ENCODE results near the gene GSTP1.
"Not testable (repeated sequence)": the region's sequence is repeated elsewhere in the genome, so short reads cannot be mapped to it uniquely, and the experiment has no call there.

The GSTP1 gene

GRCh38 chr11:67583247-67584204, at the start of gene GSTP1:
TSS of gene GSTP1 (plus strand) at chr11:67583812. CDS start at chr11:67583844, 32 bp downstream.
- DNase-seq: peak; percentile 86

- DNase-seq: no peak
These were observed 49.4 kb upstream of the GSTP1 start for GRCh38 chr11:67534070-67534679.

DNA sequence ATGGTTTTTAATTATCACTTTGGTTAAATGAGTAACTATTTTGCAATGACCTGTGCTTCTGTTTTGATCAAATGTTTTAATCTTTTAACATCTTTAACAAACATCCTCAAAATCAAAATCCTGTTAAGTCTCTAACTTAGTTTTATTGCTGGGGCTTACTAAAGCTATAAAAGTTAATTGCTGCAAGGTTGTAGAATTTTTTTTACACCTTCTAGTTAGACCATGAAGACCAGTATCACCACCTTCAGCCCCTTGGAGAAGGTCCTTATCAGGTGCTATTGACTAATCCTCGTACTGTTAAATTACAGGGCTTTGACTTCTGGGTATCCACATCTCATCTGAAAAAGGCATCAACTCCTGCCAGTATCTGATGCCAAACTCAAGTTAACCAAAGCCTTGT, 48.1 kb upstream of the GSTP1 start:
- DNase-seq: no peak

GRCh38 chr11:67538306-67538705, 45.3 kb upstream of the GSTP1 start:
- no peak for DNase-seq

DNA sequence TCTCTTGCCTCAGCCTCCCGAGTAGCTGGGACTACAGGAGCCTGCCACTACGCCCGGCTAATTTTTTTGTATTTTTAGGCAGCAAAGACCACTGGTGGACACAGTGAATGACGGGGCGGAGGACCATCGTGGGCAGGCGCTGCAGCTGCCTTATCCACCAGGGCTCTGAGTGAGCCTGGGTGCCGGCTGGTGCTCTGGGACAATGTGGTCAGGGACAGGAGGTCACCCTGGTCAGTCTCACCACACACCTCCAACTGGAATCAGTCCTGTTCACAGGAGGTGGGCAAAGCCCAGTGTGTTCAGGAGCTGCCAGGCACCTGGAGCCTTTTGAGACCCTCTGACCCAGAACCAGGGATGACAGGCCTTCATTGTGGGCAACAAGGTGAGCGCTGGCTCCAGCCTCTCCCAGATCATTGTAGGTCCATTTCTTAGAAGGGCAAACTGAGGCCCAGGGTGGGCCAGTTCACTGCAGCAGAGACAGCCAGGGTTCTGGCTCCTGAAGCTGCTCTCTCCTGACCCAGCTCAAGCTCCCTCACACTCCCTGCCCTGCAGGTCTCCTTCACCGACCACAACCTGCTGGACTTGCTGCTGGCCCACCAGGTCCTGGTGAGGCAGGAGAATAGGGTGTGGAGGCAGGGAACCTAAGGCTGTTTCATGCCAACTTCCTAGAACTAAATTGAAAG, 44.6 kb upstream of the GSTP1 start:
- no peak for DNase-seq

GRCh38 chr11:67539550-67539949, 44.1 kb upstream of the GSTP1 start:
- no peak for DNase-seq

DNA sequence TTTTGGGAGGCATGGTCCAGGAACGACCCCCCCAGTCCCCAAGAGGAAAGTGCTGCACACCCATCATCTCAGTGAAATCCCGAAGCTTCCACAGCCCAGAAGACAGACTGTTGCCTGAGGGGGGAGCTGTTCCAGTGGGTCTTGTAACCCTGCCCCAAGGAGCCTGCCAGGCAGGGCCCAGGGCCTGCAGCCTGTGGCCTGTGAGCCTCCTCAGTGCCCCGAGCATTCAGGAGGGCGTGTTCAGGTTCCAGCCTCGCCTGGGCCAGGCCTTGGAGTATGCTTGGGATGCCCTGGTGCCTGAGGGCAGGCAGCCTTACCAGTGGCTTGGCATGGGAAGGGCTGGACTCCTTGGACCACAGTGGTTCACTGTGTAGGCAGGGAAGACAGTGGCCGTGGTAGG, 42.4 kb upstream of the GSTP1 start:
- no peak for DNase-seq

GRCh38 chr11:67542169-67542568, 41.4 kb upstream of the GSTP1 start:
- DNase-seq: no peak

- DNase-seq: no peak
These were observed 40.6 kb upstream of the GSTP1 start for GRCh38 chr11:67542971-67543370.

DNA sequence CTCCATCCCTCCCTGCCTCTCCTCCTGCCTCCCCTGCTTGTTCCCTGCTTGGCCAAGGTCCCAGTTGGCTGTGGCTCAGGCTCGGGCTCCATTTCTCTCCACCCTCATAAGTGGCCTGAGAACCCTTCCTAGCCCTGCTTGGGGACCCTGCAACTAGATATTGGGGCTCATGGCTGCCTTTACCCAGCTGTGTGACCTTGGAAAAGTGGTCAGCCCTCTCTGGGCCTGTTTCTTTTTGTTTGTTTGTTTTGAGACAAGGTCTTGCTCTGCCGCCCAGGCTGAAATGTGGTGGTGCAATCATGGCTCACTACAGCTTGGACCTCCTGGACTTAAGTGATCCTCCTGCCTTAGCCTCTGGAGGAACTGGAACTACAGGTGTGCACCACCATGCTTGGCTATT, 40.0 kb upstream of the GSTP1 start:
- no peak for DNase-seq

DNA sequence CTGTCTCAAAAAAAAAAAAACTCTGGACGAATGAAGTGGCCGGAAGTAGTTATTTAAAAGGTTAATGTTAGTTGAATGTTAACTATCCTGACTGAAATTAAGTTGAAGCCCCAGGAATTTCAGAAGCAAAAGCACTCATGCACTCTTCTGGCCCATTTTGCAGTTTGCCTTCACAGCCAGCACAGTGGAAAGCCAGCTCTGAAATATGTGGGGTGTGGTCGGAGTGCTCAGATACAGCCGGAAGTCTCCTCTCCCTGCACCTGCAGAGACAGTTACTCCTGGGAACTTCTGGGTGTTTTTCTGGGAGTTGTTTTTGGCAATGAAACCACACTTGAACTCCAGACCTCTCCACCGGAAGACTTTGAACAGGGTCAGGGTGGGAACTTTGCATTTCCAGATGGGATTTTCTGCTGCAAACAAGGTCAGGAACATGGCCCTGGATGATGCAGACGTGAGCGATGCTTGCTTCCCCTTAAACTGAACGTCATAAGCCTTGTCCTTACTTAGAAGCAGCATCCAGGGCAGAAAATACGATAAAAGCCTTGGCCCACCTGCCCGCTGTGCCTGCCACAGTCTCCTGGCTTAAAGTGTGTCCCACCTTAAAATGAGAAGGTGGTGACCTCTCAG, 38.9 kb upstream of the GSTP1 start:
- DNase-seq: no peak

DNA sequence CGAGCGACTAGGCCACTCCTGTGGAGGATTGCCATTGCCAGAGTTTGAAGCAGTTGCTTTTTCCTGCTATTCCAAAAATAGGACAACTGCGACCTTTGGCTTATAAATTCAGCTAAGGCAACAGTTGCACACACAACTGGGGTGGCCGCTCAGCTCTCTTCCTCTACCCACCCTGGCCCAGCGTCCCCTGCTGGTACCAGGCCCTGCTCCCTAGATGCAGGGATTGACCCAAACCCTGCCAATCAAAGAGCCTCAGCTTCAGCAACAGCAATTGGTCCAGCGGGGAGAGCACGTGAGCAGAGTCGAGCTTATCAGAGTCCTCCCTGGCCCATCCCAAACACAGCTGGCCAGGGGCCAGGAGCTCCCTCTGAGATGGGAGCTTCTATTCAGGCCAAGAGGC, 38.3 kb upstream of the GSTP1 start:
- DNase-seq: no peak

- not testable (repeated sequence) for DNase-seq
These were observed 35.5 kb upstream of the GSTP1 start for GRCh38 chr11:67548112-67548511.

DNA sequence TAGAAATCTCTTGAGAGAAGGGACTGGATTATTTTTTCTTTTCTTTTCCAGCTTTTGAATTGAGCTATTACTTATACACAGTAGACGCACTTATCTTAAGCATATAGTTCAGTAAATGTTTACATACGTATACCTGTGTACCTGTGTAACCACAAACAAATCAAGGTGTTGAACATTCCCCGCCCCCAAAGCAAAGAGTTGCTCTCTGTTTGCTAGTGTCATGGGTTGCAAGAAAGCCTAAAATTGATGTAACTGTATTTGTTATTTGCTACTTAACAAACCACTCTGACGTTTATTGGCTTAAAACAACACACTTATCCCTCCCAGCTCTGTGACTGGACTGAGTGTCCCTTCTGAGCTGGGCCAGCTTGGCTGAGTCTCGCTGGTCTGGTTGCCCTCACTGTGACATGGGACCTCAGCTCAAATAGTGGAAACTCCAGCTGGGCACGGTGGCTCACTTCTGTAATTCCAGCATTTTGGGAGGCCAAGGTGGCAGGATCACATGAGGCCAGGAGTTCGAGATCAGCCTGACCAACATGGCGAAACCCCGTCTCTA, 35.0 kb upstream of the GSTP1 start:
- no peak for DNase-seq

DNA sequence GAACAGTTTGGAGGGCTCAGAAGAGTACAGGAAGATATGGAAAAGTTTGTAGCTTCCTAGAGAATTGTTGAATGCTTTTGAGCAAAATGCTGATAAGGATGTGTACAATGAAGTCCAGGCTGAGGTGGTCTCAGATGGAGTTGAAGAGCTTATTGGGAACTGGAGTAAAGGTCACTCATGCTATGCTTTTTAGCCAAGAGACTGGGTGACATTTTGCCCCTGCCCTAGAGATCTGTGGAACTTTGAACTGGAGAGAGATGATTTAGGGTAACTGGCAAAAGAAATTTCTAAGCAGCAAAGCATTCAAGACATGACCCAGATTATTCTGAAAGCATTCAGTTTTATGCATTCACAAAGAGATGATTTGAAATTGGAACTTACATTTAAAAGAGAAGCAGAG, 32.5 kb upstream of the GSTP1 start:
- no peak for DNase-seq

- not testable (repeated sequence) for DNase-seq
These were observed 31.9 kb upstream of the GSTP1 start for GRCh38 chr11:67551697-67552096.

- no peak for DNase-seq
These were observed 27.4 kb upstream of the GSTP1 start for GRCh38 chr11:67556244-67556643.

DNA sequence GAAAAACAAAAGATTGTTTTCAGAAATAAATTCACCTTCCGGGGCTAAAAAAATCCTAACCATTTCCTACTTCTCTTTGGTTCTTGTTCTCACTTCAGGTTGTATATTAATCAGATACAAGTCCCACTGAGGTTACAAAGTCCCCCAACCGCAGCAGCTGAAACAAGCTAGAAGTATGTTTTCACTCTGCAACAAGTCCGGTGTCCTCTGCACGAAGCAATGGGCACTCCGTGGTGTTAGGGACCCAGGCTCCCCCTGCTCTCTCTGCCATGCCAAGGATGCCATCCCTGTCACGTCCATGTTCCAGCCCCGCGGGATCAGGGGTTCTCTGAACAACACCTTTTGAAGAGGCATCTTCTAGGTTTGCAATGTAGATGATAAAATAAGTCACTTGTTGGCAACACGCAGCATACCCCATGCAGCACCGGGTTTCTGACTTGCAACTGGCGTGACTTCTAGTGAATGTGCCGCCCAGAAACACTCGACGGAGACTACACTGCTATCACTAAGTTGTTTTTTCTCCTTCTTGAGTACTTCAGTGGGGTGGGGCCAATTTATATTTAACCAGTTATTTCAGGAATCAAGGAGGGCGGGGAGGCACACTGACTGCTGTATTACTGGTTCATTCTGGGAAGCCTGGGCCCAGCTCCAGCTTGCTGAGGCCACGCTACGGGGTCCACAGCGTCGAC, 25.4 kb upstream of the GSTP1 start:
- DNase-seq: no peak

GRCh38 chr11:67561971-67562619, 21.5 kb upstream of the GSTP1 start:
- peak; percentile 94 for DNase-seq

DNA sequence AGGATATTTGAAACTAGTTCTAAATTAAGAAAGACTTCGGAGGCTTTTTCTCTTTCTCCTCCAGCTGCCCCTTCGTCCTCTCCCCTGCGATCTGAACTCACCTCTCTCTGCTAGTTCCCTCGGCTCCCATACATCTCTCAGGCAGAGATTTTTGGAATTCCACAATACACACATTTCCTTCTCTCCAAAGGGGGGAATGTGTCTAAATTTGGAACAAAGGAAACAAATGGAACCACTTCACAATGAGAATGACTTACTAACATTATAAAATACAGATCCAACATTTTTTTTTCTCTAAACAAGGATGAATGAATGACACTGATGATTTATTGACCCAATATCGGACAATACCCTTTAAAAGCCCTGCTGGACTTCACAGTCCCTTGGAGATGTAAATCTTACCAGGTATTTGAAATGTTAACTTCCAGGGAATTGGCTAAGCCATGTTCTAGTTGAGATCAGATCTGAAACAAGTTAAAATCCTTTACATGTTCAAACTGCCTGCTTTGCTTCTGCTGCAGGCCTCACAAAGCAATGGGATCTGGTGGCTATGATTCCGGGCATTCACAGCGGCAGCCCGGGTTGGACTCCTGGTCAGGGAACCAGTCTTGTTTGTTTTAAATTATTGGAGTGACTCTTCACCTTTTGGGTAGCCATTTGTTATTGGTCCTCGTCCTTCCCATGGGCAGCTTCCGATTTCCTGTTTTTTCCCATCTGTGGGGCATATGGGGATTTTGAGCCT, 20.5 kb upstream of the GSTP1 start:
- no peak for DNase-seq

DNA sequence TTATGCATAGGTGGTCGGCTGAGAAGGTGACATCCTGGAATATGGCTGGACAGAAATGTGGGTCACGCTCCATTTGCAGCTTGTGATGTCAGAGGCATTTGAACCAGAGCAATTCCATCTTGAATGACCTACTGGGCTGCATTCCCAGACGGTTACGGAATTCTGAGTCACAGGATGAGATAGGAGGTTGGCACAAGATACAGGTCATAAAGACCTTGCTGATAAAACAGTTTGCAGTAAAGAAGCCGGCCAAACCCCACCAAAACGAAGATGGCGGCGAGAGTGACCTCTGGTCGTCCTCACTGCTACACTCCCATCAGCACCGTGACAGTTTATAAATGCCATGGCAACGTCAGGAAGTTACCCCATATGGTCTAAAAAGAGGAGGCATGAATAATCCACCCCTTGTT, 19.9 kb upstream of the GSTP1 start:
- DNase-seq: not testable (repeated sequence)

Data from NCI-H526 treated with DMSO at 0.1 percent for 48 hours (cell line).